Suppressor macrophage treated with lipopolysaccharide for 1 hour (primary cell): ENCODE results near the gene ZCCHC14.
A peak's percentile ranks its signal among the peaks of the same experiment; 100 is the strongest.

Experiments
- DNase-seq, 3 donors: peaks; one replicate each; pipeline ENCODE4 v3.0.0-alpha.2; 2020 to 2022

The ZCCHC14 gene

GRCh38 chr16:87492721-87493607 is at the start of gene ZCCHC14:
Gene ZCCHC14, minus strand, starts transcription at chr16:87493024. Its CDS starts 786 bp downstream, at chr16:87492238.
- DNase-seq: peak; percentile 99 to 100 (median 99)

- no peak for DNase-seq
These were observed 49.0 kb upstream of the ZCCHC14 start for GRCh38 chr16:87541872-87542234.

GRCh38 chr16:87541147-87541871 is 48.5 kb upstream of the ZCCHC14 start:
- no peak for DNase-seq

GRCh38 chr16:87540897-87541146 is 48.0 kb upstream of the ZCCHC14 start:
- no peak for DNase-seq

- no peak for DNase-seq
These were observed 47.5 kb upstream of the ZCCHC14 start for GRCh38 chr16:87540072-87540896.

GRCh38 chr16:87539113-87539512 is 46.3 kb upstream of the ZCCHC14 start:
- no peak for DNase-seq

- DNase-seq: no peak
These were observed 45.8 kb upstream of the ZCCHC14 start for GRCh38 chr16:87538594-87538993.

GRCh38 chr16:87538160-87538559 is 45.3 kb upstream of the ZCCHC14 start:
- DNase-seq: no peak

- DNase-seq: no peak
These were observed 43.9 kb upstream of the ZCCHC14 start for GRCh38 chr16:87536795-87537142.

GRCh38 chr16:87535855-87536794 is 43.3 kb upstream of the ZCCHC14 start:
- DNase-seq: no peak

GRCh38 chr16:87535457-87535854 is 42.6 kb upstream of the ZCCHC14 start:
- no peak for DNase-seq

- DNase-seq: no peak
These were observed 41.9 kb upstream of the ZCCHC14 start for GRCh38 chr16:87534751-87535150.

GRCh38 chr16:87534030-87534653 is 41.3 kb upstream of the ZCCHC14 start:
- no peak for DNase-seq

- DNase-seq: no peak
These were observed 40.2 kb upstream of the ZCCHC14 start for GRCh38 chr16:87533061-87533460.

GRCh38 chr16:87531418-87531817 is 38.6 kb upstream of the ZCCHC14 start:
- DNase-seq: no peak

GRCh38 chr16:87528690-87529579 is 36.1 kb upstream of the ZCCHC14 start:
- DNase-seq: no peak

GRCh38 chr16:87527055-87527724 is 34.4 kb upstream of the ZCCHC14 start:
- DNase-seq: no peak

GRCh38 chr16:87526238-87526947 is 33.6 kb upstream of the ZCCHC14 start:
- DNase-seq: no peak

GRCh38 chr16:87525352-87525751 is 32.5 kb upstream of the ZCCHC14 start:
- no peak for DNase-seq

GRCh38 chr16:87524407-87524806 is 31.6 kb upstream of the ZCCHC14 start:
- no peak for DNase-seq
